Right ventricle myocardium inferior (tissue), 1 donor: ENCODE measurements around the gene COL4A1. TPM values are rescaled to one million over a fixed set of nuclear protein-coding genes. Genes with fewer than 3 reads are reported as not detected.

Experiments
- ATAC-seq: fragments of 200-7000 bp; cut with Tn5 transposase; one replicate; pipeline ENCODE4 v1.9.1; 2020; ENCODE audit warnings: mild to moderate bottlenecking, moderate library complexity
- DNase-seq: peaks from one replicate; pipeline ENCODE4 v3.0.0; 2021; ENCODE audit errors: missing footprints
- intact Hi-C: fragments of 100-400 bp; cut with DNase I; formaldehyde crosslinking; loops from one replicate; pipeline ENCODE4 v1.11.0; 2022
- total RNA-seq: library from RNA; stranded (reverse); fragmentation: NEBNext Ultra II Directional; extraction: Animal tissue kit (Norgen Biotek cat#: 25700); gene quantifications from one replicate; pipeline ENCODE4 v1.2.1, GENCODE V29; 2021
- donor health status: DM: no; HTN: yes; CAD: no; lungs with severe emphysema.

The COL4A1 gene
- total RNA-seq, 1 donor from 2014 or later, result 128 TPM

- ATAC-seq (no peak), DNase-seq (no peak)
- intact Hi-C loops, result no loop called here
Measured at GRCh38 chr13:110155072-110155471, 151.9 kb downstream of the COL4A1 start.

- ATAC-seq, result no peak
- intact Hi-C loops, result no loop called here
- DNase-seq, result no peak
Measured at GRCh38 chr13:110154410-110154933, 152.5 kb downstream of the COL4A1 start.

- ATAC-seq (no peak), DNase-seq (no peak)
- intact Hi-C loops, result no loop called here
Measured at GRCh38 chr13:110152351-110152750, 154.6 kb downstream of the COL4A1 start.

- intact Hi-C loops, result no loop called here
- no peak for DNase-seq
- no peak for ATAC-seq
Measured at GRCh38 chr13:110151462-110151861, 155.5 kb downstream of the COL4A1 start.

- intact Hi-C loops, result no loop called here
- no peak for DNase-seq
- ATAC-seq, result no peak
Measured at GRCh38 chr13:110150384-110151101, 156.4 kb downstream of the COL4A1 start.

- DNase-seq, result no peak
- no peak for ATAC-seq
- intact Hi-C loops, result no loop called here
Measured at GRCh38 chr13:110149036-110149435, 157.9 kb downstream of the COL4A1 start.

GRCh38 chr13:110140099-110140498, 166.9 kb downstream of the COL4A1 start:
- intact Hi-C loops, result no loop called here
- DNase-seq (no peak), ATAC-seq (no peak)

- no peak for DNase-seq
- no peak for ATAC-seq
- intact Hi-C loops, result loop anchor here (5.0 to 10.0 kb wide), 2 partner anchors 994 to 1176 kb away; no protein-coding TSS in a partner anchor
Measured at GRCh38 chr13:110138700-110139036, 168.3 kb downstream of the COL4A1 start.

GRCh38 chr13:110138010-110138699, 168.8 kb downstream of the COL4A1 start:
- DNase-seq (peak; percentile 93), ATAC-seq (peak; percentile 52)
- intact Hi-C loops, result loop anchor here (5.0 to 10.0 kb wide), 2 partner anchors 993 to 1176 kb away; no protein-coding TSS in a partner anchor

GRCh38 chr13:110137680-110138009, 169.3 kb downstream of the COL4A1 start:
- peak; percentile 78 for ATAC-seq
- intact Hi-C loops, result loop anchor here (2.0 to 10.0 kb wide), 3 partner anchors 29 to 1175 kb away; no protein-coding TSS in a partner anchor
- no peak for DNase-seq

GRCh38 chr13:110136660-110137585, 170.0 kb downstream of the COL4A1 start:
- ATAC-seq (peak; percentile 54), DNase-seq (no peak)
- intact Hi-C loops, result loop anchor here (2.0 to 10.0 kb wide), 3 partner anchors 28 to 1175 kb away; no protein-coding TSS in a partner anchor

GRCh38 chr13:110135977-110136597, 170.9 kb downstream of the COL4A1 start:
- intact Hi-C loops, result loop anchor here (2.0 to 10.0 kb wide), 3 partner anchors 27 to 1174 kb away; no protein-coding TSS in a partner anchor
- no peak for DNase-seq
- ATAC-seq, result no peak

- DNase-seq (no peak), ATAC-seq (peak; percentile 50)
- intact Hi-C loops, result loop anchor here (5.0 to 10.0 kb wide), 2 partner anchors 990 to 1172 kb away; no protein-coding TSS in a partner anchor
Measured at GRCh38 chr13:110134801-110135200, 172.2 kb downstream of the COL4A1 start.

GRCh38 chr13:110133425-110134235, 173.3 kb downstream of the COL4A1 start:
- no peak for ATAC-seq
- no peak for DNase-seq
- intact Hi-C loops, result loop anchor here (10.0 kb wide), 1 partner anchor 989 kb away; no protein-coding TSS in a partner anchor

- ATAC-seq, result no peak
- no peak for DNase-seq
- intact Hi-C loops, result loop anchor here (10.0 kb wide), 1 partner anchor 988 kb away; no protein-coding TSS in a partner anchor
Measured at GRCh38 chr13:110132225-110132982, 174.6 kb downstream of the COL4A1 start.

- intact Hi-C loops, result loop anchor here (10.0 kb wide), 1 partner anchor 987 kb away; no protein-coding TSS in a partner anchor
- ATAC-seq, result no peak
- DNase-seq, result no peak
Measured at GRCh38 chr13:110131424-110131823, 175.5 kb downstream of the COL4A1 start.

- no peak for ATAC-seq
- intact Hi-C loops, result loop anchor here (10.0 kb wide), 1 partner anchor 986 kb away; no protein-coding TSS in a partner anchor
- no peak for DNase-seq
Measured at GRCh38 chr13:110130431-110130830, 176.5 kb downstream of the COL4A1 start.
